PC-9 (cell line): Measurements from ENCODE around the gene DPEP2.

Experiments
- CTCF ChIP-seq: fragments of 200-600 bp; sonication (generic); conservative IDR thresholded peaks from 2 replicates; pipeline ENCODE4 v1.6.1; 2017; ENCODE audit warnings: mixed run types, antibody characterized with exemption, mild to moderate bottlenecking, moderate library complexity
- EZH2 ChIP-seq: fragments of 200-600 bp; sonication (generic); IDR thresholded peaks from 2 replicates; pipeline ENCODE4 v1.8.0; 2017; ENCODE audit warnings: antibody characterized with exemption, low read depth

DNA sequence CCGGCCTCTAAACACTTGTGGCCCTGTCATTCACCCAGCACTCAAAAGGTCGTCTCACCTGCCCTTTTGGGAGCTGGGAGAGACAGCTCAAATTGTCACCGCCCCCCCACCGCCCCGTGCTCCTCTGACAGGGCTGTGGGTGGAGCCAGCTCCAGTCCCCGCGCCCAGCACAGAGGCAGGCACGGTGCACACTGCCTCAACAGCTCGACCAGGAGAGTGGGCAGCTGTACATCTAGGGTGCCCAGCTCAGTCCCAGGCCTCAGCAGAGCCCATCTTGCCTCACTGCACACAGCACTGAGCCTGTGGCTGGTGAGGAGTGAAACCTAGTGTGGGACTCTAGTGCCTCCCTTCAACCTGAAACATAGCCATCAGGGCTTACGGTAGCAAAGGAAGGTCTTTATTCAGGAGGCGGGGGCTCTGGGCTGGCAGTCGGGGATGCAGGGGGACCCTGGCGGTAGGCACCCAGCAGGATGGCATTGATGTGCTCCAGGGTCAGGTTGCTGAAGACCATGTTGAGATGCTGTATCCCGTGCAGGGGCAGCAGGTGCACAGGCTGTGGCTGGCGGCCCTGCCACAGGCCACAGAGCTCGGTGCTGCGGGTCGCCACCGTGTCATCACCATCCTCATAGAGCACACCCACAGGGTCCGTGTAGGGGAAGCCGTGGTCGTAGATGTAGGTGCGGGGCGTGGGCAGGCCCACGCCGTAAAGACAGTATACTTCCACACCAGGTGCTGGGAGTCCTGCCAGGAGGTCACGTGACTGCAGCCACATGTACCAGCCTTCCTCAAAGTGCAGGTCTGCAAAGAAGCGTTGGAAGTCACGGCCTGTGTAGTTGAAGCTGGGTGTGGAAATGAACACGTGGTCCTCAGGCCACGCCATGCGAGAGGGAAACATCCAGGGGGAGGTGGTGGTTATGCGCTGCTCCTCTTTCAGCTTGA, 59.5 kb downstream of the DPEP2 start:
- no peak for TF ChIP-seq CTCF
- no peak for TF ChIP-seq EZH2
